SK-N-SH (cell line): Measurements from ENCODE around the gene PCGF3.

Experiments
- EP300 ChIP-seq, 2 experiments: IDR thresholded peaks; 2 replicates each; pipeline versions ENCODE4 v1.4.0 to v1.6.1; 2012; ENCODE audit warnings: borderline replicate concordance in 1 of 2, low read depth in 1 of 2, low read length in 1 of 2
- GATA2 ChIP-seq: sonication (generic); formaldehyde crosslinking; IDR thresholded peaks from 2 replicates; pipeline ENCODE4 v1.5.0; 2020; ENCODE audit warnings: mild to moderate bottlenecking, missing genetic modification reagents
- RAD21 ChIP-seq: IDR thresholded peaks from 2 replicates; pipeline ENCODE4 v1.6.1; 2012; ENCODE audit warnings: mild to moderate bottlenecking, low read length
- TF ChIP-seq, protein P1 (sequence below): fragments of 200-600 bp; sonication (generic); IDR thresholded peaks from 2 replicates; pipeline ENCODE4 v1.6.1; 2017; ENCODE audit warnings: antibody characterized with exemption, mild to moderate bottlenecking, moderate library complexity

- TF ChIP-seq, protein P1, sequence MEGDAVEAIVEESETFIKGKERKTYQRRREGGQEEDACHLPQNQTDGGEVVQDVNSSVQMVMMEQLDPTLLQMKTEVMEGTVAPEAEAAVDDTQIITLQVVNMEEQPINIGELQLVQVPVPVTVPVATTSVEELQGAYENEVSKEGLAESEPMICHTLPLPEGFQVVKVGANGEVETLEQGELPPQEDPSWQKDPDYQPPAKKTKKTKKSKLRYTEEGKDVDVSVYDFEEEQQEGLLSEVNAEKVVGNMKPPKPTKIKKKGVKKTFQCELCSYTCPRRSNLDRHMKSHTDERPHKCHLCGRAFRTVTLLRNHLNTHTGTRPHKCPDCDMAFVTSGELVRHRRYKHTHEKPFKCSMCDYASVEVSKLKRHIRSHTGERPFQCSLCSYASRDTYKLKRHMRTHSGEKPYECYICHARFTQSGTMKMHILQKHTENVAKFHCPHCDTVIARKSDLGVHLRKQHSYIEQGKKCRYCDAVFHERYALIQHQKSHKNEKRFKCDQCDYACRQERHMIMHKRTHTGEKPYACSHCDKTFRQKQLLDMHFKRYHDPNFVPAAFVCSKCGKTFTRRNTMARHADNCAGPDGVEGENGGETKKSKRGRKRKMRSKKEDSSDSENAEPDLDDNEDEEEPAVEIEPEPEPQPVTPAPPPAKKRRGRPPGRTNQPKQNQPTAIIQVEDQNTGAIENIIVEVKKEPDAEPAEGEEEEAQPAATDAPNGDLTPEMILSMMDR = no peak
- TF ChIP-seq EP300 (IDR thresholded peaks at IDR 0.05; ENCODE audit: borderline replicate concordance in 1 of 2, low read depth in 1 of 2, low read length in 1 of 2) = no peak
- TF ChIP-seq RAD21 = no peak
- TF ChIP-seq GATA2 (CRISPR knock-in tag) = no peak
Observed at GRCh38 chr4:804804-805203, 99.2 kb downstream of the PCGF3 start.
